Activated CD4-positive, alpha-beta T cell treated with anti-CD3 and anti-CD28 coated beads, Interleukin-2, amount 10 ng/mL, durations not matched to agents 24 days and 14 days (primary cell): ENCODE measurements around the gene CRYBA2. TPM values are rescaled to one million over a fixed set of nuclear protein-coding genes. Genes with fewer than 3 reads are reported as not detected.
A peak's percentile ranks its signal among the peaks of the same experiment; 100 is the strongest.

ENCODE experiments used
- DNase-seq: peaks from one replicate; pipeline ENCODE4 v3.0.0; 2022
- H3K27ac Mint-ChIP-seq: one replicate; pipeline ENCODE4 v1.8.0; 2022; ENCODE audit warnings: mild to moderate bottlenecking, mixed read lengths
- H3K27me3 Mint-ChIP-seq: one replicate; pipeline ENCODE4 v1.8.0; 2022; ENCODE audit warnings: mixed read lengths
- H3K36me3 Mint-ChIP-seq: one replicate; pipeline ENCODE4 v1.8.0; 2022; ENCODE audit warnings: low read depth, mild to moderate bottlenecking, mixed read lengths
- H3K4me1 Mint-ChIP-seq: one replicate; pipeline ENCODE4 v1.8.0; 2021; ENCODE audit warnings: mixed read lengths
- H3K4me3 Mint-ChIP-seq: one replicate; pipeline ENCODE4 v1.8.0; 2022; ENCODE audit warnings: mild to moderate bottlenecking, moderate library complexity, mixed read lengths
- H3K9me3 Mint-ChIP-seq: one replicate; pipeline ENCODE4 v1.8.0; 2021; ENCODE audit warnings: mixed read lengths
- intact Hi-C: fragments of 100-400 bp; cut with micrococcal nuclease; formaldehyde crosslinking; loops from one replicate; pipeline ENCODE4 v1.15.1; 2023
- total RNA-seq: library from RNA; stranded (reverse); gene quantifications from 2 replicates; pipeline ENCODE4 v1.2.3, GENCODE V29; 2022

Gene CRYBA2
- total RNA-seq, 1 donor from 2014 or later: not detected

- no peak overlapping the region for H3K27ac Mint-ChIP-seq
- H3K27me3 Mint-ChIP-seq: peaks cover 81% of the 10 kb centered on the region
- H3K4me3 Mint-ChIP-seq: no peak overlapping the region
- peaks cover 2% of the 10 kb centered on the region for H3K36me3 Mint-ChIP-seq
- no peak for DNase-seq
- no peaks in the 10 kb centered on the region for H3K9me3 Mint-ChIP-seq
- intact Hi-C loops: loop anchor here (10.0 kb wide), 1 partner anchor 509 kb away; the partner anchor contains the start of gene GMPPA
- H3K4me1 Mint-ChIP-seq: peaks cover 5% of the 10 kb centered on the region
Observed at GRCh38 chr2:218986148-218986761, 7.0 kb downstream of the CRYBA2 start.

GRCh38 chr2:218985325-218986091 lies 7.7 kb downstream of the CRYBA2 start:
- no peaks in the 10 kb centered on the region for H3K9me3 Mint-ChIP-seq
- H3K27ac Mint-ChIP-seq: peak overlapping the region; percentile 48
- H3K4me3 Mint-ChIP-seq: no peak overlapping the region
- intact Hi-C loops: loop anchor here (10.0 kb wide), 1 partner anchor 509 kb away; the partner anchor contains the start of gene GMPPA
- no peak for DNase-seq
- peaks cover 2% of the 10 kb centered on the region for H3K36me3 Mint-ChIP-seq
- peaks cover 80% of the 10 kb centered on the region for H3K27me3 Mint-ChIP-seq
- H3K4me1 Mint-ChIP-seq: peaks cover 10% of the 10 kb centered on the region

- Mint-ChIP-seq H3K9me3 (no peaks in the 10 kb centered on the region), H3K4me3 (no peak within 1 kb of the TSS), H3K36me3 (peaks cover 3% of the 10 kb centered on the region), H3K4me1 (peaks cover 12% of the 10 kb centered on the region), H3K27me3 (peaks cover 79% of the 10 kb centered on the region), H3K27ac (peak within 1 kb of the TSS; percentile 48)
- intact Hi-C loops: loop anchor here (10.0 kb wide), 1 partner anchor 510 kb away; the partner anchor contains the start of gene GMPPA
- DNase-seq: no peak
Observed at GRCh38 chr2:218985021-218985324, 8.2 kb downstream of the CRYBA2 start, which contains the start of gene FEV. TSS of gene FEV (minus strand) at chr2:218985184. CDS start at chr2:218985075, 109 bp downstream.

- Mint-ChIP-seq H3K9me3 (no peaks in the 10 kb centered on the region), H3K27me3 (peaks cover 79% of the 10 kb centered on the region), H3K4me3 (no peak overlapping the region), H3K4me1 (peaks cover 12% of the 10 kb centered on the region), H3K27ac (peak overlapping the region; percentile 41), H3K36me3 (peaks cover 3% of the 10 kb centered on the region)
- DNase-seq: no peak
- intact Hi-C loops: loop anchor here (1.0 to 10.0 kb wide), 3 partner anchors 74 to 510 kb away; partner anchors contain the start of gene GMPPA
Observed at GRCh38 chr2:218984239-218985020, 8.8 kb downstream of the CRYBA2 start.

GRCh38 chr2:218983934-218984238 lies 9.3 kb downstream of the CRYBA2 start:
- Mint-ChIP-seq H3K9me3 (no peaks in the 10 kb centered on the region), H3K27ac (no peak overlapping the region), H3K27me3 (peaks cover 76% of the 10 kb centered on the region), H3K36me3 (peaks cover 3% of the 10 kb centered on the region), H3K4me1 (peaks cover 12% of the 10 kb centered on the region), H3K4me3 (no peak overlapping the region)
- no peak for DNase-seq
- intact Hi-C loops: loop anchor here (1.0 to 10.0 kb wide), 4 partner anchors 23 to 511 kb away; partner anchors contain the start of gene GMPPA

GRCh38 chr2:218983263-218983933 lies 9.8 kb downstream of the CRYBA2 start:
- Mint-ChIP-seq H3K9me3 (no peaks in the 10 kb centered on the region), H3K4me3 (no peak overlapping the region), H3K27me3 (peaks cover 77% of the 10 kb centered on the region), H3K36me3 (peaks cover 3% of the 10 kb centered on the region), H3K4me1 (peaks cover 12% of the 10 kb centered on the region), H3K27ac (peak overlapping the region; percentile 60)
- DNase-seq: no peak
- intact Hi-C loops: loop anchor here (2.0 to 10.0 kb wide), 3 partner anchors 23 to 511 kb away; partner anchors contain the start of gene GMPPA

GRCh38 chr2:218982586-218983262 lies 10.5 kb downstream of the CRYBA2 start:
- Mint-ChIP-seq H3K36me3 (peaks cover 3% of the 10 kb centered on the region), H3K4me3 (peak overlapping the region; percentile 7), H3K4me1 (peaks cover 12% of the 10 kb centered on the region), H3K27ac (no peak overlapping the region), H3K9me3 (no peaks in the 10 kb centered on the region), H3K27me3 (peaks cover 76% of the 10 kb centered on the region)
- DNase-seq: no peak
- intact Hi-C loops: loop anchor here (2.0 to 10.0 kb wide), 3 partner anchors 22 to 512 kb away; partner anchors contain the start of gene GMPPA

GRCh38 chr2:218981881-218982585 lies 11.2 kb downstream of the CRYBA2 start:
- intact Hi-C loops: loop anchor here (2.0 to 10.0 kb wide), 4 partner anchors 21 to 513 kb away; partner anchors contain the start of gene GMPPA
- H3K4me3 Mint-ChIP-seq: peak overlapping the region; percentile 7
- DNase-seq: peak; percentile 68

GRCh38 chr2:218981390-218981880 lies 11.8 kb downstream of the CRYBA2 start:
- H3K9me3 Mint-ChIP-seq: no peaks in the 10 kb centered on the region
- peak overlapping the region; percentile 66 for H3K4me3 Mint-ChIP-seq
- H3K27ac Mint-ChIP-seq: peak overlapping the region; percentile 60
- DNase-seq: no peak
- H3K27me3 Mint-ChIP-seq: peaks cover 75% of the 10 kb centered on the region
- H3K36me3 Mint-ChIP-seq: peaks cover 3% of the 10 kb centered on the region
- intact Hi-C loops: loop anchor here (2.0 to 10.0 kb wide), 3 partner anchors 21 to 513 kb away; partner anchors contain the start of gene GMPPA
- H3K4me1 Mint-ChIP-seq: peaks cover 12% of the 10 kb centered on the region

More at GRCh38 chr2:218981881-218982585, 11.2 kb downstream of the CRYBA2 start:
- H3K36me3 Mint-ChIP-seq: peaks cover 3% of the 10 kb centered on the region
- H3K9me3 Mint-ChIP-seq: no peaks in the 10 kb centered on the region
- H3K27ac Mint-ChIP-seq: no peak overlapping the region
- H3K27me3 Mint-ChIP-seq: peaks cover 76% of the 10 kb centered on the region
- peaks cover 12% of the 10 kb centered on the region for H3K4me1 Mint-ChIP-seq

- H3K4me3 Mint-ChIP-seq: peak overlapping the region; percentile 66
- no peaks in the 10 kb centered on the region for H3K9me3 Mint-ChIP-seq
- H3K27ac Mint-ChIP-seq: peak overlapping the region; percentile 60
- intact Hi-C loops: loop anchor here (1.0 to 10.0 kb wide), 4 partner anchors 15 to 514 kb away; partner anchors contain the start of gene GMPPA
- peaks cover 75% of the 10 kb centered on the region for H3K27me3 Mint-ChIP-seq
- no peak for DNase-seq
- peaks cover 10% of the 10 kb centered on the region for H3K4me1 Mint-ChIP-seq
- H3K36me3 Mint-ChIP-seq: peaks cover 2% of the 10 kb centered on the region
Observed at GRCh38 chr2:218980735-218981389, 12.4 kb downstream of the CRYBA2 start.

- Mint-ChIP-seq H3K9me3 (no peaks in the 10 kb centered on the region), H3K27ac (peak overlapping the region; percentile 50), H3K4me1 (peaks cover 10% of the 10 kb centered on the region), H3K36me3 (peaks cover 2% of the 10 kb centered on the region), H3K4me3 (peak overlapping the region; percentile 64), H3K27me3 (peaks cover 74% of the 10 kb centered on the region)
- DNase-seq: peak; percentile 94
- intact Hi-C loops: loop anchor here (1.0 to 10.0 kb wide), 5 partner anchors 16 to 515 kb away; partner anchors contain the start of gene GMPPA
Observed at GRCh38 chr2:218979846-218980734, 13.1 kb downstream of the CRYBA2 start.
